ENCODE measurements around the gene MRPS35.

DNA sequence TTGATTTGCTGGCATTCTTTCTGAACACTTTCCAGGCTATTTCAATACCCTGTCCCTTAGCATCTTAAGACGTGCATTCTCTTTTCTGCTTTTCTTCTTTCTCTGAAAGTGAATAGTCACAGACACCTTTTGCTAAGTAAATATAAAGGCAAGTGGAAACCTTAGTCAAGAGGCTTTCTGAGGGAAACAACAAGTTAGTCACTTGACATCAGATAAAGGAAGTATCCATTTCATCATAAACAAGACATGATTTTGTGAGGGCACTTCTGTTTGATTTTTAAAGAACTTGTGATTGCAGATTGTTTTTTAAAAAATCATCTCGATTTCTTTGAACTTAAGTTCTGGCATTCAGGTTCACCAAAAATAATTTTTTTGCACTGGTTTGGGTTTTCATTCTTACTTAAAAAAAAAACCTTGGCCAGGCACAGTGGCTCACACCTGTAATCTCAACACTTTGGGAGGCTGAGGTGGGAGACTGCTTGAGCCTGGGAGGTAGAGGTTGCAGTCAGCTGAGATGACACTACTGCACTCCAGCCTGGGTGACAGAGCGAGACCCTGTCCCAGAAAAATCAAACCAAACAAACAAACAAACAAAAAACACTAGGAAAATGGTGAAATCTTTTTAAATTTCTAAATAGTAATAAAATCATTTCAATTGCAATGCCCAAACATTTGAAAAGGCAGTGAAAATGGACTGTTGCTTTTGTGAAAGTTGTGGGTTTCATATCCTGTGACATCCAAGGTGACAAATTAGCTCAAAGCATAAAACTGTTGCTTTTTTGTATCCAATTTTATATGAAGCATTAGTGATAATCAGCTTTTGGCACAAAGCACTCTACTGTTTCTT, 61.1 kb downstream of the MRPS35 start:
- TF ChIP-seq, protein P1, sequence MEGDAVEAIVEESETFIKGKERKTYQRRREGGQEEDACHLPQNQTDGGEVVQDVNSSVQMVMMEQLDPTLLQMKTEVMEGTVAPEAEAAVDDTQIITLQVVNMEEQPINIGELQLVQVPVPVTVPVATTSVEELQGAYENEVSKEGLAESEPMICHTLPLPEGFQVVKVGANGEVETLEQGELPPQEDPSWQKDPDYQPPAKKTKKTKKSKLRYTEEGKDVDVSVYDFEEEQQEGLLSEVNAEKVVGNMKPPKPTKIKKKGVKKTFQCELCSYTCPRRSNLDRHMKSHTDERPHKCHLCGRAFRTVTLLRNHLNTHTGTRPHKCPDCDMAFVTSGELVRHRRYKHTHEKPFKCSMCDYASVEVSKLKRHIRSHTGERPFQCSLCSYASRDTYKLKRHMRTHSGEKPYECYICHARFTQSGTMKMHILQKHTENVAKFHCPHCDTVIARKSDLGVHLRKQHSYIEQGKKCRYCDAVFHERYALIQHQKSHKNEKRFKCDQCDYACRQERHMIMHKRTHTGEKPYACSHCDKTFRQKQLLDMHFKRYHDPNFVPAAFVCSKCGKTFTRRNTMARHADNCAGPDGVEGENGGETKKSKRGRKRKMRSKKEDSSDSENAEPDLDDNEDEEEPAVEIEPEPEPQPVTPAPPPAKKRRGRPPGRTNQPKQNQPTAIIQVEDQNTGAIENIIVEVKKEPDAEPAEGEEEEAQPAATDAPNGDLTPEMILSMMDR (IDR thresholded peaks at IDR 0.05; ENCODE audit: low read length): no peak
- no peak for TF ChIP-seq EZH2 (IDR thresholded peaks at IDR 0.05; ENCODE audit: borderline replicate concordance, low read length)
